ENCODE results near the gene ALDH7A1. TPM values are rescaled to one million over a fixed set of nuclear protein-coding genes. Genes with fewer than 3 reads are reported as not detected.

Gene ALDH7A1
- total RNA-seq, 1 experiment from 2014 or later = 176 TPM

DNA sequence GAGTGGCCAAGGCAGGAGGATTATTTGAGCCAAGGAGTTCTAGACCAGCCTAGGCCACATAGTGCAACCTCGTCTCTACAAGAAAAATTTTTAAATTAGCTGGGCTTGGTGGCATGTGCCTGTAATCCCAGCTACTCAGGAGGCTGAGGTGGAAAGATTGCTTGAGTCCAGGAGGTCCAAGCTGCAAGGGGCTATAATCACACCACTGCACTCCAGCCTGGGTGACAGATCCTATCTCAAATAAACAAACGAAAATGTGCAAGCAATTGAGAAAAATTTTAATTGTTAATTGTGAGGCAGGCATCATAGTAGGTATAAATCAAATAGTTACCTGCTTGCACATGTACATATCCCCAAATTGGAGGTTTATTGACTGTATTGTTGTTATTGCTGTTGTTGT is 15.3 kb downstream of the ALDH7A1 start:
- Mint-ChIP-seq H3K27me3 (ENCODE audit: low read depth) (no peaks in the 10 kb centered on the region), H3K4me3 (no peak overlapping the region), H3K27ac (no peak overlapping the region), H3K4me1 (no peaks in the 10 kb centered on the region), H3K36me3 (peaks cover 76% of the 10 kb centered on the region), H3K9me3 (no peaks in the 10 kb centered on the region)
- CTCF ChIA-PET = no interaction called here
- no peak for TF ChIP-seq NR1H2 (CRISPR knock-in tag; IDR thresholded peaks at IDR 0.05)
- no peak for TF ChIP-seq STAT6 (CRISPR knock-in tag; conservative IDR thresholded peaks at IDR 0.05; ENCODE audit: low read depth)
- TF ChIP-seq, protein P1, sequence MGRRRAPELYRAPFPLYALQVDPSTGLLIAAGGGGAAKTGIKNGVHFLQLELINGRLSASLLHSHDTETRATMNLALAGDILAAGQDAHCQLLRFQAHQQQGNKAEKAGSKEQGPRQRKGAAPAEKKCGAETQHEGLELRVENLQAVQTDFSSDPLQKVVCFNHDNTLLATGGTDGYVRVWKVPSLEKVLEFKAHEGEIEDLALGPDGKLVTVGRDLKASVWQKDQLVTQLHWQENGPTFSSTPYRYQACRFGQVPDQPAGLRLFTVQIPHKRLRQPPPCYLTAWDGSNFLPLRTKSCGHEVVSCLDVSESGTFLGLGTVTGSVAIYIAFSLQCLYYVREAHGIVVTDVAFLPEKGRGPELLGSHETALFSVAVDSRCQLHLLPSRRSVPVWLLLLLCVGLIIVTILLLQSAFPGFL (CRISPR knock-in tag; IDR thresholded peaks at IDR 0.05; ENCODE audit: borderline replicate concordance) = no peak
- no peak for TF ChIP-seq ESRRA (CRISPR knock-in tag; IDR thresholded peaks at IDR 0.05; ENCODE audit: borderline replicate concordance)
- no peak for TF ChIP-seq NR3C1 (CRISPR knock-in tag; conservative IDR thresholded peaks at IDR 0.05; ENCODE audit: low read depth)
- TF ChIP-seq, protein P2, sequence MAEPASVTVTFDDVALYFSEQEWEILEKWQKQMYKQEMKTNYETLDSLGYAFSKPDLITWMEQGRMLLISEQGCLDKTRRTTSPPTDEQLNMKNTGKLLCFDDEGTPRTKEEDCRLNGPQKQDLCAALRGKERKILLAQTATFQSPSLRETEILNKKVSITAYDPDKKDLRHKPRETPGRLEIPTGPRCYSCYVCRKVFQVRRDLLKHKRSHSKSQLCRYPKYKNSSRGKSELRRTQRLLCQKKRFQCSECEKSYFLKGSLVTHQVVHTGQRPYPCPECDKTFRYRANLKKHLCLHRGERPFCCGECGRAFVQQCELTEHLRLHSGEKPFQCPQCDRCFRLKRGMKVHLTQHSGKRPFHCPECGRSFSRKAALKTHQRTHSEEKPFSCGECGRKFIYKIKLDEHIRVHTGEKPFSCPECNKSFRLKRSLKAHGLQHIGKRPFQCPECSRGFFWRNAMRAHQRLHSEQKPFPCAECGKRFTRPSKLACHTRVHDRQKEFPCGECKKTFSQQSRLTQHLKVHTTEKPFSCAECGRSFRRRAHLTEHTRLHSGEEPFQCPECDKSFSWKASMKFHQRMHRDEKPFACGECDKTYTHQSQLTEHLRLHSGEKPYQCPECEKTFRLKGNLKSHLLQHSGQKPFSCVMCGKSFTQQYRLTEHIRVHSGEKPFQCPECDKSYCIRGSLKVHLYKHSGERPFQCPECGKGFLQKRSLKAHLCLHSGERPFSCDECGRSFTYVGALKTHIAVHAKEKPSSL (CRISPR knock-in tag; conservative IDR thresholded peaks at IDR 0.05) = no peak
- no peak for TF ChIP-seq CREB1 (CRISPR knock-in tag; IDR thresholded peaks at IDR 0.05)
- no peak for TF ChIP-seq FOXK1 (CRISPR knock-in tag; IDR thresholded peaks at IDR 0.05)
- TF ChIP-seq TP53 (CRISPR knock-in tag; IDR thresholded peaks at IDR 0.05) = no peak
- TF ChIP-seq HMGA2 (CRISPR knock-in tag; IDR thresholded peaks at IDR 0.05) = no peak
- no peak for TF ChIP-seq ZNF396 (CRISPR knock-in tag; IDR thresholded peaks at IDR 0.05; ENCODE audit: borderline replicate concordance)
- no peak for TF ChIP-seq ZNF138 (CRISPR knock-in tag; conservative IDR thresholded peaks at IDR 0.05)
- ATAC-seq (no peak), DNase-seq (ENCODE audit: low spot score) (no peak)
- POLR2A ChIA-PET = no interaction called here

DNA sequence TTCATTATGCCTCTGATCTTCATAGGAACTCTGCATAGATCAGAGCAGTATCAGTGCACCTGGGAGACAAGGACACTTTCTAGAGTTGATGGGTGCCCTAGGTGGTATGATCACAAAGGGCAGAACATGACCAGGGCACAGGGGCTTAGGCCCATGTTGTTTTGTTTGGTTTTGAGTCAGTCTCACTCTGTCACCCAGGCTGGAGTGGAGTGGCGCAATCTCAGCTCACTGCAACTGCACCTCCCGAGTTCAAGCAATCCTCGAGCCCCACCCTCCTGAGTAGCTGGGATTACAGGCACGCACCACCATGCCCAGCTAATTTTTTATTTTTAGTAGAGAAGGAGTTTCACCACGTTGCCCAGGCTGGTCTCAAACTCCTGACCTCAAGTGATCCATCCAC is 17.6 kb downstream of the ALDH7A1 start:
- ChIA-PET POLR2A (no interaction called here), CTCF (interaction anchor here (0.6 kb wide), 1 partner anchor 26 kb away, joined by 6 read pairs; no protein-coding TSS in a partner anchor)
- Mint-ChIP-seq H3K4me1 (no peaks in the 10 kb centered on the region), H3K36me3 (peaks cover 69% of the 10 kb centered on the region), H3K4me3 (no peak overlapping the region), H3K27ac (no peak overlapping the region), H3K27me3 (ENCODE audit: low read depth) (no peaks in the 10 kb centered on the region), H3K9me3 (no peaks in the 10 kb centered on the region)
- ATAC-seq (no peak), DNase-seq (ENCODE audit: low spot score) (no peak)
- TF ChIP-seq ZBTB21 (CRISPR knock-in tag; IDR thresholded peaks at IDR 0.05; ENCODE audit: borderline replicate concordance) = no peak
- no peak for TF ChIP-seq ZMAT4 (CRISPR knock-in tag; IDR thresholded peaks at IDR 0.05)
- TF ChIP-seq MAX (CRISPR knock-in tag; IDR thresholded peaks at IDR 0.05) = no peak
- TF ChIP-seq SOX15 (CRISPR knock-in tag; IDR thresholded peaks at IDR 0.05) = no peak
- TF ChIP-seq PRDM15 (CRISPR knock-in tag; IDR thresholded peaks at IDR 0.05) = no peak
- TF ChIP-seq JAZF1 (CRISPR knock-in tag; IDR thresholded peaks at IDR 0.05) = no peak
- TF ChIP-seq TP53 (CRISPR knock-in tag; IDR thresholded peaks at IDR 0.05) = no peak
- no peak for TF ChIP-seq FOXK1 (CRISPR knock-in tag; IDR thresholded peaks at IDR 0.05)
- no peak for TF ChIP-seq ZBTB43 (CRISPR knock-in tag; IDR thresholded peaks at IDR 0.05)
- TF ChIP-seq NFE2L1 (CRISPR knock-in tag; IDR thresholded peaks at IDR 0.05) = no peak

Data from WTC11 (cell line).